Stomach smooth muscle (tissue), 2 donors: ENCODE results near the gene HAUS2.

ENCODE experiments used
- H3K27ac ChIP-seq: one replicate; pipeline ENCODE4 v1.7.0; 2013; ENCODE audit warnings: mild to moderate bottlenecking, low read length, inconsistent platforms
- H3K27me3 ChIP-seq, 2 donors: one replicate each; pipeline ENCODE4 v1.7.0; 2013; ENCODE audit warnings: low read length in 2 of 2; ENCODE audit not compliant: insufficient read depth in 2 of 2, control insufficient read depth in 1 of 2
- H3K36me3 ChIP-seq, 2 donors: one replicate each; pipeline ENCODE4 v1.7.0; 2013; ENCODE audit warnings: low read length in 2 of 2; ENCODE audit not compliant: control insufficient read depth in 2 of 2, insufficient read depth in 2 of 2
- H3K4me1 ChIP-seq: one replicate; pipeline ENCODE4 v1.7.0; 2013; ENCODE audit warnings: low read length; ENCODE audit not compliant: control insufficient read depth, insufficient read depth
- H3K4me3 ChIP-seq, 2 donors: one replicate each; pipeline ENCODE4 v1.7.0; 2013; ENCODE audit warnings: low read length in 2 of 2
- H3K9ac ChIP-seq, 2 donors: one replicate each; pipeline ENCODE4 v1.7.0; 2013; ENCODE audit warnings: low read length in 2 of 2, mild to moderate bottlenecking in 1 of 2
- H3K9me3 ChIP-seq, 2 donors: one replicate each; pipeline ENCODE4 v1.7.0; 2013; ENCODE audit warnings: low read length in 2 of 2; ENCODE audit not compliant: control insufficient read depth in 2 of 2
- donor health status: healthy.
- donor health status: Pancreatic carcinoma.

Gene HAUS2

GRCh38 chr15:42548249-42549031 lies at the start of gene HAUS2, which contains the start of gene LRRC57:
HAUS2 (plus strand) TSS chr15:42548838; CDS start chr15:42548873, 35 bp downstream.
LRRC57 (minus strand) TSS chr15:42548793; CDS start chr15:42548434, 359 bp downstream.
- no peaks in the 10 kb centered on the region for H3K27me3 ChIP-seq
- H3K4me3 ChIP-seq: peak within 1 kb of the TSS; percentile 96 to 97
- H3K36me3 ChIP-seq: peaks cover 9 to 11% of the 10 kb centered on the region in 2 donors
- peaks cover 19% of the 10 kb centered on the region for H3K4me1 ChIP-seq
- H3K9ac ChIP-seq: peak within 1 kb of the TSS; percentile 98
- peak within 1 kb of the TSS; percentile 93 for H3K27ac ChIP-seq
- no peaks in the 10 kb centered on the region for H3K9me3 ChIP-seq

- H3K9me3 ChIP-seq: no peaks in the 10 kb centered on the region
- no peak overlapping the region for H3K9ac ChIP-seq
- H3K27ac ChIP-seq: no peak overlapping the region
- H3K36me3 ChIP-seq: no peaks in the 10 kb centered on the region
- peaks cover 4% of the 10 kb centered on the region for H3K4me1 ChIP-seq
- no peaks in the 10 kb centered on the region for H3K27me3 ChIP-seq
- H3K4me3 ChIP-seq: no peak overlapping the region
Measured at GRCh38 chr15:42499858-42500609, 48.6 kb upstream of the HAUS2 start.

GRCh38 chr15:42502477-42502876 lies 46.2 kb upstream of the HAUS2 start:
- Histone ChIP-seq H3K27me3 (no peaks in the 10 kb centered on the region), H3K9me3 (no peaks in the 10 kb centered on the region), H3K9ac (no peak overlapping the region), H3K4me1 (peaks cover 4% of the 10 kb centered on the region), H3K36me3 (no peaks in the 10 kb centered on the region), H3K4me3 (no peak overlapping the region), H3K27ac (no peak overlapping the region)

GRCh38 chr15:42503825-42504224 lies 44.8 kb upstream of the HAUS2 start:
- no peaks in the 10 kb centered on the region for H3K27me3 ChIP-seq
- H3K9me3 ChIP-seq: no peaks in the 10 kb centered on the region
- H3K27ac ChIP-seq: no peak overlapping the region
- H3K36me3 ChIP-seq: no peaks in the 10 kb centered on the region
- no peak overlapping the region for H3K9ac ChIP-seq
- no peaks in the 10 kb centered on the region for H3K4me1 ChIP-seq
- H3K4me3 ChIP-seq: no peak overlapping the region

GRCh38 chr15:42504631-42505030 lies 44.0 kb upstream of the HAUS2 start:
- Histone ChIP-seq H3K9ac (no peak overlapping the region), H3K4me3 (no peak overlapping the region), H3K36me3 (no peaks in the 10 kb centered on the region), H3K27ac (no peak overlapping the region), H3K4me1 (no peaks in the 10 kb centered on the region), H3K9me3 (no peaks in the 10 kb centered on the region), H3K27me3 (no peaks in the 10 kb centered on the region)

GRCh38 chr15:42507514-42507913 lies 41.1 kb upstream of the HAUS2 start:
- no peak overlapping the region for H3K4me3 ChIP-seq
- H3K27ac ChIP-seq: no peak overlapping the region
- H3K36me3 ChIP-seq: no peaks in the 10 kb centered on the region
- no peaks in the 10 kb centered on the region for H3K4me1 ChIP-seq
- H3K9ac ChIP-seq: no peak overlapping the region
- H3K9me3 ChIP-seq: no peaks in the 10 kb centered on the region
- no peaks in the 10 kb centered on the region for H3K27me3 ChIP-seq

- Histone ChIP-seq H3K4me1 (no peaks in the 10 kb centered on the region), H3K9ac (no peak overlapping the region), H3K4me3 (no peak overlapping the region), H3K9me3 (no peaks in the 10 kb centered on the region), H3K27me3 (no peaks in the 10 kb centered on the region), H3K27ac (no peak overlapping the region), H3K36me3 (no peaks in the 10 kb centered on the region)
Measured at GRCh38 chr15:42508263-42508690, 40.4 kb upstream of the HAUS2 start.

GRCh38 chr15:42510258-42511006 lies 38.2 kb upstream of the HAUS2 start:
- H3K27me3 ChIP-seq: no peaks in the 10 kb centered on the region
- H3K4me3 ChIP-seq: no peak overlapping the region
- no peaks in the 10 kb centered on the region for H3K4me1 ChIP-seq
- H3K9ac ChIP-seq: no peak overlapping the region
- H3K36me3 ChIP-seq: peaks cover 9 to 12% of the 10 kb centered on the region in 2 donors
- H3K27ac ChIP-seq: no peak overlapping the region
- no peaks in the 10 kb centered on the region for H3K9me3 ChIP-seq

GRCh38 chr15:42511007-42511391 lies 37.6 kb upstream of the HAUS2 start:
- Histone ChIP-seq H3K4me3 (no peak overlapping the region), H3K27ac (no peak overlapping the region), H3K36me3 (peaks cover 13 to 15% of the 10 kb centered on the region in 2 donors), H3K4me1 (no peaks in the 10 kb centered on the region), H3K9me3 (no peaks in the 10 kb centered on the region), H3K27me3 (no peaks in the 10 kb centered on the region), H3K9ac (no peak overlapping the region)

- Histone ChIP-seq H3K27me3 (no peaks in the 10 kb centered on the region), H3K4me1 (no peaks in the 10 kb centered on the region), H3K27ac (no peak overlapping the region), H3K4me3 (no peak overlapping the region), H3K36me3 (peaks cover 12% of the 10 kb centered on the region in 2 donors), H3K9me3 (no peaks in the 10 kb centered on the region), H3K9ac (no peak overlapping the region)
Measured at GRCh38 chr15:42523331-42523730, 25.3 kb upstream of the HAUS2 start.
